ENCODE data around the gene RIMKLB.

Gene RIMKLB

DNA sequence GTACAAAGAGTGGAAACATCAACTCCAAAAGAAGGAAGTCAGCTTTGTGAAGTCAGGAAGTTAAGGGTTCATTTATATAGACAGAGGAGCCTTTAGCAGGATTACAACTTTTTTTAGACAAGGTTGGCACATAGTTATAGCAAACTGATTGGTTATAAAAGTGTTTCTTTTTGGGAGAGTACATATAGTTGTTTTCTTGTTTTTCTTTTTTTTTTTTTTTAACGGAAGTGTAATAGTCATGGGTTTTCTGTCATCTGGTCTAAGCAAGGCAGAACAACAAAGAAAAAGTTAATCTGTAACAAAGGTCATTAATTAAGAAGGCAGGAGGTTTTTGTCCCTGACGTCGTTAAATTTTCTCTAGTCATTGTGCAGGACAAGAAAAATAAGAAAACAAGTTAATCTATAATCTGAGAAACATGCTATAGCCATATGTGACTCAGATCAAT is 22.2 kb upstream of the RIMKLB start:
- DNase-seq (ENCODE audit: low read depth): no peak
- H3K4me3 ChIP-seq (ENCODE audit: low read depth, low read length): no peak overlapping the region
- TF ChIP-seq, protein P1, sequence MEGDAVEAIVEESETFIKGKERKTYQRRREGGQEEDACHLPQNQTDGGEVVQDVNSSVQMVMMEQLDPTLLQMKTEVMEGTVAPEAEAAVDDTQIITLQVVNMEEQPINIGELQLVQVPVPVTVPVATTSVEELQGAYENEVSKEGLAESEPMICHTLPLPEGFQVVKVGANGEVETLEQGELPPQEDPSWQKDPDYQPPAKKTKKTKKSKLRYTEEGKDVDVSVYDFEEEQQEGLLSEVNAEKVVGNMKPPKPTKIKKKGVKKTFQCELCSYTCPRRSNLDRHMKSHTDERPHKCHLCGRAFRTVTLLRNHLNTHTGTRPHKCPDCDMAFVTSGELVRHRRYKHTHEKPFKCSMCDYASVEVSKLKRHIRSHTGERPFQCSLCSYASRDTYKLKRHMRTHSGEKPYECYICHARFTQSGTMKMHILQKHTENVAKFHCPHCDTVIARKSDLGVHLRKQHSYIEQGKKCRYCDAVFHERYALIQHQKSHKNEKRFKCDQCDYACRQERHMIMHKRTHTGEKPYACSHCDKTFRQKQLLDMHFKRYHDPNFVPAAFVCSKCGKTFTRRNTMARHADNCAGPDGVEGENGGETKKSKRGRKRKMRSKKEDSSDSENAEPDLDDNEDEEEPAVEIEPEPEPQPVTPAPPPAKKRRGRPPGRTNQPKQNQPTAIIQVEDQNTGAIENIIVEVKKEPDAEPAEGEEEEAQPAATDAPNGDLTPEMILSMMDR (IDR thresholded peaks at IDR 0.05; ENCODE audit: low read depth, low read length, missing control alignments): no peak
- in situ Hi-C loops (cut with HindIII; ENCODE audit: low sequenced_read_pairs): no loop called here

GRCh38 chr12:8676651-8677050 is 21.1 kb upstream of the RIMKLB start:
- TF ChIP-seq, protein P1 (IDR thresholded peaks at IDR 0.05; ENCODE audit: low read depth, low read length, missing control alignments): no peak
- in situ Hi-C loops (cut with HindIII; ENCODE audit: low sequenced_read_pairs): no loop called here
- no peak for DNase-seq (ENCODE audit: low read depth)
- H3K4me3 ChIP-seq (ENCODE audit: low read depth, low read length): no peak overlapping the region

GRCh38 chr12:8677362-8677761 is 20.4 kb upstream of the RIMKLB start:
- TF ChIP-seq, protein P1 (IDR thresholded peaks at IDR 0.05; ENCODE audit: low read depth, low read length, missing control alignments): no peak
- no peak for DNase-seq (ENCODE audit: low read depth)
- H3K4me3 ChIP-seq (ENCODE audit: low read depth, low read length): no peak overlapping the region
- in situ Hi-C loops (cut with HindIII; ENCODE audit: low sequenced_read_pairs): no loop called here

GRCh38 chr12:8678661-8679111 is 19.1 kb upstream of the RIMKLB start:
- TF ChIP-seq, protein P1 (IDR thresholded peaks at IDR 0.05; ENCODE audit: low read depth, low read length, missing control alignments): no peak
- in situ Hi-C loops (cut with HindIII; ENCODE audit: low sequenced_read_pairs): no loop called here
- DNase-seq (ENCODE audit: low read depth): peak; percentile 66

GRCh38 chr12:8680533-8680932 is 17.3 kb upstream of the RIMKLB start:
- DNase-seq (ENCODE audit: low read depth): no peak
- no peak overlapping the region for H3K4me3 ChIP-seq (ENCODE audit: low read depth, low read length)
- in situ Hi-C loops (cut with HindIII; ENCODE audit: low sequenced_read_pairs): no loop called here
- TF ChIP-seq, protein P1 (IDR thresholded peaks at IDR 0.05; ENCODE audit: low read depth, low read length, missing control alignments): peak; percentile 10

More at GRCh38 chr12:8678661-8679111, 19.1 kb upstream of the RIMKLB start:
- H3K4me3 ChIP-seq (ENCODE audit: low read depth, low read length): no peak overlapping the region

DNA sequence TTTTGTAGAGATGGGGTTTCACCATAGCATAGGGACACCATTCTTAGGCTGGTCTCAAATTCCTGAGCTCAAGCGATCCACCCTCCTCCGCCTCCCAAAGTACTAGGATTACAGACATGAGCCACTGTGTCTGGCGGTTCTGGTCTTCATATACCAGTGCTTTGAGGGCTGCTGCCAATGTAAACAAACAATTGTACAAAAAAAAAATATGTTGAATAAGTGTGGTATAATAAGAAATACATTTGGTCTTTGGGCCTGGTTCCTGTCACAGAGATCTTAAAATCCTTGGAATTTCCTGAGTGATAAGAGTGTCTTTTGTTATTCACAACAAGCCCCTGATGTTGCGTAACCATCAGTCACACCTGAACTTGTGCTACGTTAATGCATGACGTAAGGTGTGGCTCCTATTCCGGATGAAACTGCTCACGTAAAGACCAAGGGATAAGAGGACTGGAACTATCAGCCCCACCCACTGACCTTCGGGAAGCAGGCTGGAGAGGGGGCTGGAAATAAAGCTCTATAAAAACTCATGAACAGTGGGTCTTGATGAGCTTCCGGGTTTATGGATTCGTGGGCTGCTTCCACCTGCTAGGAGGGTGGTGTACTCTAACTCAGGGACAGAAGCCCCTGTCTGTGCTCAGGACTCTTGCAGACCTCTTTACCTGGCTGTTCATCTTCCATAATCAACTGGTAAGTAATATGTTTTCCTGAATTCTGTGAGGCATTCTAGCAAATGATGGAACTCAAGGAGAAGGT is 16.5 kb upstream of the RIMKLB start:
- in situ Hi-C loops (cut with HindIII; ENCODE audit: low sequenced_read_pairs): no loop called here
- H3K4me3 ChIP-seq (ENCODE audit: low read depth, low read length): no peak overlapping the region
- TF ChIP-seq, protein P1 (IDR thresholded peaks at IDR 0.05; ENCODE audit: low read depth, low read length, missing control alignments): no peak
- peak; percentile 55 for DNase-seq (ENCODE audit: low read depth)

All from astrocyte of the cerebellum (primary cell).